Smooth muscle cell (in vitro differentiated cells): Measurements from ENCODE around the gene AFP. TPM values are rescaled to one million over a fixed set of nuclear protein-coding genes. Genes with fewer than 3 reads are reported as not detected.

Source experiments
- DNase-seq: peaks from one replicate; lab custom pipeline; 2025; ENCODE audit not compliant: unreplicated experiment; lab: John Stamatoyannopoulos, UW
- H2AFZ ChIP-seq: fragments of 200-600 bp; sonication (generic); 2 replicates; pipeline ENCODE4 v1.6.0; 2016; ENCODE audit warnings: antibody characterized with exemption, low read depth, mild to moderate bottlenecking
- H3F3A ChIP-seq: fragments of 200-600 bp; sonication (generic); 2 replicates; pipeline ENCODE4 v1.6.0; 2017; ENCODE audit warnings: antibody characterized with exemption, low read depth
- H3K27ac ChIP-seq: fragments of 200-600 bp; sonication (generic); 2 replicates; pipeline ENCODE4 v1.5.1; 2016; ENCODE audit warnings: low read depth, mild to moderate bottlenecking
- H3K27me3 ChIP-seq: fragments of 200-600 bp; sonication (generic); 2 replicates; pipeline ENCODE4 v1.6.1; 2016; ENCODE audit warnings: low read depth, mild to moderate bottlenecking
- H3K36me3 ChIP-seq: fragments of 200-600 bp; sonication (generic); 2 replicates; pipeline ENCODE4 v1.5.1; 2016; ENCODE audit warnings: low read depth
- H3K4me1 ChIP-seq: fragments of 200-600 bp; sonication (generic); 2 replicates; pipeline ENCODE4 v1.5.1; 2016; ENCODE audit warnings: low read depth
- H3K4me2 ChIP-seq: fragments of 200-600 bp; sonication (generic); 2 replicates; pipeline ENCODE4 v1.6.0; 2016; ENCODE audit warnings: mild to moderate bottlenecking
- H3K4me3 ChIP-seq: fragments of 200-600 bp; sonication (generic); 2 replicates; pipeline ENCODE4 v1.5.1; 2016; ENCODE audit warnings: mild to moderate bottlenecking
- H3K79me2 ChIP-seq: fragments of 200-600 bp; sonication (generic); 2 replicates; pipeline ENCODE4 v1.6.0; 2016; ENCODE audit warnings: low read depth, mild to moderate bottlenecking
- H3K9ac ChIP-seq: fragments of 200-600 bp; sonication (generic); 2 replicates; pipeline ENCODE4 v1.6.0; 2016; ENCODE audit warnings: low read depth
- H3K9me3 ChIP-seq: fragments of 200-600 bp; sonication (generic); replicated peaks from 2 replicates; pipeline ENCODE4 v1.5.1; 2016; ENCODE audit warnings: low read depth
- H4K20me1 ChIP-seq: fragments of 200-600 bp; sonication (generic); 2 replicates; pipeline ENCODE4 v1.6.0; 2016; ENCODE audit warnings: low read depth
- CTCF ChIP-seq: fragments of 200-600 bp; sonication (generic); IDR thresholded peaks from 2 replicates; pipeline ENCODE4 v1.5.1; 2017; ENCODE audit warnings: borderline replicate concordance, mild to moderate bottlenecking, antibody characterized with exemption; ENCODE audit not compliant: insufficient read depth, poor library complexity, severe bottlenecking
- WGBS: methylation state at CpG from one replicate; pipeline ENCODE4 v1.1.7; 2016; ENCODE audit warnings: low lambda C conversion rate; 5-methylcytosine and 5-hydroxymethylcytosine counted together
- polyA plus RNA-seq: library from polyadenylated mRNA; unstranded; fragments of >200 nt; fragmentation: Nextera tagmentation; extraction: Ambion mirVana; gene quantifications from 2 replicates; pipeline ENCODE4 v1.2.1, GENCODE V29; 2016
- total RNA-seq: library from RNA; depleted of rRNA; stranded (reverse); fragments of >200 nt; gene quantifications from 2 replicates; pipeline ENCODE4 v1.2.3, GENCODE V29; 2014

The AFP gene
- total and polyA plus RNA-seq, 2 experiments from 2014 or later: 5.0 to 6.0 TPM

DNA sequence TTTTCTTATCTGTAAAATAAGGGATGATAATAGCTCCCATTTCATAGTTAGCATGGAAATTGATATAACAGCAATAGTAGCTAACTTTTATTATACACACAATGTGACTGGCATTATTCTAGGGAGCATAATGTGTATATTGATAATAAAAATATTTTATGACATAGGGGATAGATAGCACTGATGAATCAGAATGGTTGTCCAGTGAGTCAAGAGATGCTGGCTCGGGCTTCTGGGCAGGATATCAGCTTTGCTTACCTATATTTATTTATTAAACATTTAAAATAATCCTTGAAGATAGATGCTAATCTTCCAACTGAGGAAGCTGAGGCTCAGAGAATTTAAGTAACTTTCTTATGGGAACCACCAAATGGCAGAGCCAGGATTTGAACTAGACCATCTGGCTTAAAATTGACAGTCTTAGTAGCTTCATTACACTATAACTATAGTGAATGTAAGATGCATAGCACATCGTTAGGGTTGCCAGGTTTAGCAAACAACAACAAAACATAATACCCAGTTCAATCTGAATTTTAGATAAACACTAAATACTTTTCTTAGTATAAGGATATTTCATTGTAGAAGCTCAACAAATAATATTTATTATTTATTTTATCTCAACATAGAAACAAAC lies 2.7 kb downstream of the AFP start:
- no peak for DNase-seq
- Histone ChIP-seq H3F3A (no peaks in the 10 kb centered on the region), H3K27ac (no peak overlapping the region), H3K9ac (no peak overlapping the region), H3K9me3 (no peaks in the 10 kb centered on the region), H4K20me1 (no peaks in the 10 kb centered on the region), H3K36me3 (no peaks in the 10 kb centered on the region), H3K27me3 (no peaks in the 10 kb centered on the region), H3K4me3 (peak overlapping the region; percentile 40), H3K79me2 (no peaks in the 10 kb centered on the region), H2AFZ (no peak overlapping the region), H3K4me1 (no peaks in the 10 kb centered on the region), H3K4me2 (no peak overlapping the region)
- TF ChIP-seq CTCF: no peak
- 55% methylated on average over 2 of the region's 2 CpGs for WGBS

- Histone ChIP-seq H3F3A (no peaks in the 10 kb centered on the region), H3K36me3 (no peaks in the 10 kb centered on the region), H3K9me3 (no peaks in the 10 kb centered on the region), H3K9ac (no peak overlapping the region), H4K20me1 (no peaks in the 10 kb centered on the region), H3K27ac (no peak overlapping the region), H3K27me3 (no peaks in the 10 kb centered on the region), H2AFZ (no peak overlapping the region), H3K4me2 (no peak overlapping the region), H3K4me1 (no peaks in the 10 kb centered on the region), H3K4me3 (peak overlapping the region; percentile 40), H3K79me2 (no peaks in the 10 kb centered on the region)
- no peak for DNase-seq
- no peak for TF ChIP-seq CTCF
- WGBS: 90% methylated on average over 2 of the region's 2 CpGs
Measured at GRCh38 chr4:73439445-73439844, 3.4 kb downstream of the AFP start.

GRCh38 chr4:73439991-73440390 lies 4.0 kb downstream of the AFP start:
- no peaks in the 10 kb centered on the region for H3K27me3 ChIP-seq

More at GRCh38 chr4:73439991-73440390, 4.0 kb downstream of the AFP start:
- Histone ChIP-seq H3K9ac (no peak overlapping the region), H3F3A (no peaks in the 10 kb centered on the region), H3K4me1 (no peaks in the 10 kb centered on the region), H3K4me3 (peak overlapping the region; percentile 40), H3K27ac (no peak overlapping the region), H3K4me2 (no peak overlapping the region), H2AFZ (no peak overlapping the region), H3K9me3 (no peaks in the 10 kb centered on the region), H3K36me3 (no peaks in the 10 kb centered on the region), H3K79me2 (no peaks in the 10 kb centered on the region), H4K20me1 (no peaks in the 10 kb centered on the region)
- TF ChIP-seq CTCF: no peak
- DNase-seq: no peak
- WGBS: 94% methylated on average over 3 of the region's 3 CpGs
